Loucy (cell line): ENCODE results near the gene TRAPPC3L.

Experiments
- EZH2phosphoT487 ChIP-seq: fragments of 200-600 bp; IDR thresholded peaks from 2 replicates; pipeline ENCODE4 v1.6.1; 2018; ENCODE audit warnings: antibody characterized with exemption, mild to moderate bottlenecking, moderate library complexity, borderline replicate concordance
- TF ChIP-seq, protein P1 (sequence below): fragments of 200-600 bp; sonication (generic); conservative IDR thresholded peaks from 2 replicates; pipeline ENCODE4 v1.5.1; 2014; ENCODE audit warnings: mild to moderate bottlenecking, antibody characterized with exemption, low read length

DNA sequence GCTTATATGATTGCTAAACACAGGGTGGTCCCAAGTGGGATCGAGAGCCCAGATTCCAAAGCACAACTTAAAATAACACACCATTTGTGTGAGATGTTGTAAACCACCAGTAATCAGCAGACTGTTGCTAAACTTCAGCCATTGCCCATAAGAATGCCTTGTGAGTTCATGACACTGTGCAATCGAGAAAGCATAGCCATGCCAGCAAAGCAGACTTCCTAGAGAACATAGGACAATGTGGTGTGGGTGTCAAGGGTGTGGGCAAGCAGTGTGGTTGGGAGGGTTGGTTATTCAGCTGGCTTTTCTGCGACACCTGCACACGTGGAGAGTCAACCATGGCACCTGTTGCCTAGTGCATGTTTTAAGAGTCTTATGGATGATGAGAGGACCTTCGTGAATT is 100.4 kb downstream of the TRAPPC3L start:
- TF ChIP-seq, protein P1, sequence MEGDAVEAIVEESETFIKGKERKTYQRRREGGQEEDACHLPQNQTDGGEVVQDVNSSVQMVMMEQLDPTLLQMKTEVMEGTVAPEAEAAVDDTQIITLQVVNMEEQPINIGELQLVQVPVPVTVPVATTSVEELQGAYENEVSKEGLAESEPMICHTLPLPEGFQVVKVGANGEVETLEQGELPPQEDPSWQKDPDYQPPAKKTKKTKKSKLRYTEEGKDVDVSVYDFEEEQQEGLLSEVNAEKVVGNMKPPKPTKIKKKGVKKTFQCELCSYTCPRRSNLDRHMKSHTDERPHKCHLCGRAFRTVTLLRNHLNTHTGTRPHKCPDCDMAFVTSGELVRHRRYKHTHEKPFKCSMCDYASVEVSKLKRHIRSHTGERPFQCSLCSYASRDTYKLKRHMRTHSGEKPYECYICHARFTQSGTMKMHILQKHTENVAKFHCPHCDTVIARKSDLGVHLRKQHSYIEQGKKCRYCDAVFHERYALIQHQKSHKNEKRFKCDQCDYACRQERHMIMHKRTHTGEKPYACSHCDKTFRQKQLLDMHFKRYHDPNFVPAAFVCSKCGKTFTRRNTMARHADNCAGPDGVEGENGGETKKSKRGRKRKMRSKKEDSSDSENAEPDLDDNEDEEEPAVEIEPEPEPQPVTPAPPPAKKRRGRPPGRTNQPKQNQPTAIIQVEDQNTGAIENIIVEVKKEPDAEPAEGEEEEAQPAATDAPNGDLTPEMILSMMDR, result no peak
- no peak for TF ChIP-seq EZH2phosphoT487
